Measurements from ENCODE around the gene NTN1.

The NTN1 gene

DNA sequence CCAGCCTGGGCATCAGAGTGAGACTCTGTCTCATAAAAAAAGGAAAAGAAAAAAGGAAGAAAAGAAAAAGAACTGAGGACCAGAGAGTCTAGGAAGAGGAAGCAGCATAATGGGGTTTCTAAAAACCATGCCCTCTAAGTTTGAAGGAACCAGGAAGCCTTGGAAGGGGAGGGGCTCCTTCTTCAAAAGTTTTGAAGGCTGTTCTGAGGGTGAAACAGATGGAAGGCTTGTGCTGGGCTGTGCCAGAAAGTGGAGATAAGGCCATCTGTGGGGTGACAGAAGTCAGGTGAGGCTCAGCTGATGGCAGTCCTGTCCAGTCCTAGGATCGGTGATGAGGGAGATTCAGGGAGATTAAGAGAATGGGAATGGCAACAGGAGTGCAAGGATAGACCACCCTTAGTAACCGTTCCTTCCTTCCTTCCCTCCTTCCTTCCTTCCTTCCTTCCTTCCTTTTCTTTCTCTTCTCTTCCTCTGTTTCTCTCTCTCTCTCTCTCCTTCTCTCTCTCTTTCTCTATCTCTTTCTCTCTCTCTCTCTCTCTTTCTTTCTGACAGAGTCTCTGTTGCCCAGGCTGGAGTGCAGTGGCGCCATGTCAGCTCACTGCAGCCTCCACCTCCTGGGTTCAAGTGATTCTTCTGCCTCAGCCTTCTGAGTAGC lies 182.6 kb downstream of the NTN1 start:
- in situ Hi-C loops (cut with MboI; ENCODE audit: low sequenced_read_pairs, unreplicated experiment): no loop called here
- TF ChIP-seq, protein P1, sequence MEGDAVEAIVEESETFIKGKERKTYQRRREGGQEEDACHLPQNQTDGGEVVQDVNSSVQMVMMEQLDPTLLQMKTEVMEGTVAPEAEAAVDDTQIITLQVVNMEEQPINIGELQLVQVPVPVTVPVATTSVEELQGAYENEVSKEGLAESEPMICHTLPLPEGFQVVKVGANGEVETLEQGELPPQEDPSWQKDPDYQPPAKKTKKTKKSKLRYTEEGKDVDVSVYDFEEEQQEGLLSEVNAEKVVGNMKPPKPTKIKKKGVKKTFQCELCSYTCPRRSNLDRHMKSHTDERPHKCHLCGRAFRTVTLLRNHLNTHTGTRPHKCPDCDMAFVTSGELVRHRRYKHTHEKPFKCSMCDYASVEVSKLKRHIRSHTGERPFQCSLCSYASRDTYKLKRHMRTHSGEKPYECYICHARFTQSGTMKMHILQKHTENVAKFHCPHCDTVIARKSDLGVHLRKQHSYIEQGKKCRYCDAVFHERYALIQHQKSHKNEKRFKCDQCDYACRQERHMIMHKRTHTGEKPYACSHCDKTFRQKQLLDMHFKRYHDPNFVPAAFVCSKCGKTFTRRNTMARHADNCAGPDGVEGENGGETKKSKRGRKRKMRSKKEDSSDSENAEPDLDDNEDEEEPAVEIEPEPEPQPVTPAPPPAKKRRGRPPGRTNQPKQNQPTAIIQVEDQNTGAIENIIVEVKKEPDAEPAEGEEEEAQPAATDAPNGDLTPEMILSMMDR (IDR thresholded peaks at IDR 0.05; ENCODE audit: borderline replicate concordance, control extremely low read depth, extremely low read depth, insufficient read depth, missing control alignments): no peak
- no peak for DNase-seq (ENCODE audit: low spot score)

- DNase-seq (ENCODE audit: low spot score): no peak
- TF ChIP-seq, protein P1 (IDR thresholded peaks at IDR 0.05; ENCODE audit: borderline replicate concordance, control extremely low read depth, extremely low read depth, insufficient read depth, missing control alignments): no peak
- in situ Hi-C loops (cut with MboI; ENCODE audit: low sequenced_read_pairs, unreplicated experiment): no loop called here
Observed at GRCh38 chr17:9204637-9205329, 183.5 kb downstream of the NTN1 start.

DNA sequence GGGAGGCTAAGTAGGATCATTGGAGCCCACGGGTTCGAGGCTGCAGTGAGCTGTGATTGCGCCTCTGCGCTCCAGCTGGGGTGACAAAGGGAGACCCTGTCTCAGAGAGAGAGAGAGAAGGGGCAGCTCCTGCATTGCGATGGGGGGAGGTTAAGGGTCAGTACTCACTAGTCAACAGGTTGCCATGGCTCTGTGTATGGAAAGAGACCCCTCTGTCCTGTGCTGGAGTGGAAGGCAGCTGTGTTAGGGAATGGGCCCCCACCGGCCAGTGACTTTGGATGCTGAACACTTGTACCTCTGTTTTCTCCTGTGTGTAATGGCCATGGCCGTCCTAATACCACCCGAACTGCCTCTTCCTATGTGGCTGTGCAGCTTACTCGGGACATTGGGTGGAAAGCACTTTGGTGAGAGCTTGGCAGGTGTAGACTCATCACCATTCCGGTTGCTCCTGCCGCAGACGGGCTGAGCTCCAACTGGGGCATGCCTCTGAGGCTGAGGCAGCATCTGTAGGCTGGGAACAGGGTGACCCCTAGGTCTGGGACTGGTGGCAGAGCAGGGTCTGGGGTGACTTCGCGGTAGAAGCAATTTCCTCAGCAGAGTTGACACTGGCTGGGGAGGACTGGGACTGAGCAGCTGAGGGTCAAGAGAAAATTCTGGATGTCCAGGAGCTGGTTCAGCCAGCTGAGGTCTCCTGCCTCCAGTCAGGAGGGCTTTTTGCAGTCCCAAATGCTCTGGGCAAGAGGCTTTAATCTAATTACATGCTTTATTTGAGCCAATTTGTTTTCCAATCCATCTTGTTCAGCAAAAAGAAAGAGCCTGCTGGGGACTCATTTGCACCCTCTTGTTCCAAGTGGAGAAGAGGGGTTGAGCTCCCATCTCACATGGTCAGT lies 184.5 kb downstream of the NTN1 start:
- no peak for DNase-seq (ENCODE audit: low spot score)
- TF ChIP-seq, protein P1 (IDR thresholded peaks at IDR 0.05; ENCODE audit: borderline replicate concordance, control extremely low read depth, extremely low read depth, insufficient read depth, missing control alignments): no peak
- in situ Hi-C loops (cut with MboI; ENCODE audit: low sequenced_read_pairs, unreplicated experiment): no loop called here

- DNase-seq (ENCODE audit: low spot score): no peak
- in situ Hi-C loops (cut with MboI; ENCODE audit: low sequenced_read_pairs, unreplicated experiment): no loop called here
- TF ChIP-seq, protein P1 (IDR thresholded peaks at IDR 0.05; ENCODE audit: borderline replicate concordance, control extremely low read depth, extremely low read depth, insufficient read depth, missing control alignments): no peak
Observed at GRCh38 chr17:9206410-9206703, 185.0 kb downstream of the NTN1 start.

GRCh38 chr17:9206741-9207332 lies 185.5 kb downstream of the NTN1 start:
- in situ Hi-C loops (cut with MboI; ENCODE audit: low sequenced_read_pairs, unreplicated experiment): no loop called here
- DNase-seq (ENCODE audit: low spot score): no peak

More at GRCh38 chr17:9206741-9207332, 185.5 kb downstream of the NTN1 start:
- TF ChIP-seq, protein P1 (IDR thresholded peaks at IDR 0.05; ENCODE audit: borderline replicate concordance, control extremely low read depth, extremely low read depth, insufficient read depth, missing control alignments): no peak
